ENCODE measurements around the gene MTLN.
"Not testable (repeated sequence)": the region's sequence is repeated elsewhere in the genome, so short reads cannot be mapped to it uniquely, and the experiment has no call there.

Gene MTLN, protein sequence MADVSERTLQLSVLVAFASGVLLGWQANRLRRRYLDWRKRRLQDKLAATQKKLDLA

DNA sequence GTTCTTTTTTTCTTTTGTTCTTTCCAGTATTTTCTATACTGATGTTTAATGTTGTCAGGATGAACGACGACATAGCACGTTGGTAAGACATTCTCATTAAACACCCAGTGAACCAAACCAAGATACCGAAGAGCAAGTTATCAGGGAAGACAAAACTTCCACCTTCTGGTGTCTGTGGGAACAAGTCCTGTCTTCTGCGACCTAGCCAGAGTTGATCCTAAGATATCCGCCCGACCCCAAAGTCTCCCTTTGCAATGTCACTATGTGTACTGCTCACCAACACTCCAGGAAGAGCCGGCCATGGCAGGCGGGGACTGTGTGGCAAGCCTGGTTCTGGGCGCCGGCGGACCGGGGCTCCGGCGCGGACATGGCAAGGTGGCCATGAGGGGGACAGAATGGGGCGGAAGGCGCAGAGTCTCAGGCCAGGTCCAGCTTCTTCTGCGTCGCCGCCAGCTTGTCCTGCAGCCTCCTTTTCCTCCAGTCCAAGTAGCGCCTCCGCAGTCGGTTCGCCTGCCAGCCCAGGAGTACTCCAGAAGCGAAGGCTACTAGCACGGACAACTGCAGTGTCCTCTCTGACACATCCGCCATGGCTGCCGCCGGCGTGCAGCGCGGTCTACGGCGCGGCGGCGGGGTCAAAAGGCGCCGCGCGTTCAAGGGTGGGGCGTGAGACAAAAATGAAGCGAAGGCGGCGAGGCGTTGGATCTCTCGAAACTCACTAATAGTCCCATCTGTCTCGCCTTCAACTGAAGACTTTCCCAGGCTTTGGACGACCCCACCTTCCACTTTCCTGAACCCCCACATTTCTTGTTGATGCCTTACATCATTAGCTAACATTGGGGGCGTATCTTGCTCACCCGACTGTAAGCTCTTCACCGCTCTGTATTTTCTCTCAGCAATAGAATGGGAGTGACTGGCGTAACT, at the start of gene MTLN:
Gene MTLN (minus strand): TSS at position 610 of the 921 bp plus-strand sequence. CDS start 22 bp downstream, at position 588.
- peak; percentile 68 for DNase-seq

DNA sequence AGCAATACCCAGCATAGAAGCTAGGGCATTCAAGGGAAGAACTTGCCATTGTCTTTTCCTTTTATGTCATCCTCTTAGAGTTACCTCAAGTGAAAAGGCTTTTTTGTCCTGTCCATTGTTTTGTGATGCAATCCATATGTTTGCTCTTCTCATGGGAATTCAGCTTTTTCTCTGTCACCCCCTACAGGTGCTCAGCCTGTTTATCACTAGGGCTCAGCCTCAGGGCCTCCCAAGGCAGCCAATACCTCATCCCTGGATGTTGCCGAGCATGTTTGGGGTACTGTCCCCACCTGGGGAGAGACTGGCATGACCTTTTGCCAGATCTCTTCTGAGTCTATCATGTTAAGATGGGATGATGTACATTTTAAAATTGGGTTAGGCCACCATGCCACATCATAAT, 49.6 kb upstream of the MTLN start:
- DNase-seq, result not testable (repeated sequence)

DNA sequence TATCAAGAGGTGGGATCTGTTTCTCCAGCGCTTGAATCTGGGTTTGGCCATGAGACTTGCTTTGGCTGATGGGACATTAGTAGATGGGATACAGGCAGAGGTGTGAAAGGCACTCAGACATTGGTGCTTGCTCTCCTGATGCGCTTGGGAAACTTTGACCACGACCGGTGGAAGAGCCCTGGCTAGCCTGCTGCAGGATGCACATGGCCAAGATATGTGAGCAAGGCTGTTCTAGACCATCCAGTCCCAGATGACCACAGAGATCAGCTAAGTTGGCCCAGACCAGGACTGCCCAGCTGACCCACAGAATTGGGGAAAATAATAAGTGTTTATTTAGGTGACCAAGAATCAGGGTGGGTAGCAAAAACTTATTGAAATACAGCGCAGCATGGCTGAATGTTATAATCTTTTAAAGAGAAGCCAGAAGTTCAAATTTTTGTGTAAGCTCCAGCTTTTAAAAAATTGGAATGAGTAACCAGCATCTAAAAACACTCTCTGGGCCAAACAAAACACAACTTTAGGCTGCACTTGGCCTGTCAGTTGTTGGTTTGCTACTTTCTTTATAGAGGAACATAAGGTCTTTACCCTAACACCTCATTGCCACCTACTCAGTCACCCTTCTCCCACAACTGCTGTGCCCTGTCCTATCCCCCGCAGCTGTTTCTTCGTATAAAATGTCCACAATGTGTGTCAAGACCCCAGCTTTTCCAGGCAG, 35.9 kb upstream of the MTLN start:
- DNase-seq, result not testable (repeated sequence)

DNA sequence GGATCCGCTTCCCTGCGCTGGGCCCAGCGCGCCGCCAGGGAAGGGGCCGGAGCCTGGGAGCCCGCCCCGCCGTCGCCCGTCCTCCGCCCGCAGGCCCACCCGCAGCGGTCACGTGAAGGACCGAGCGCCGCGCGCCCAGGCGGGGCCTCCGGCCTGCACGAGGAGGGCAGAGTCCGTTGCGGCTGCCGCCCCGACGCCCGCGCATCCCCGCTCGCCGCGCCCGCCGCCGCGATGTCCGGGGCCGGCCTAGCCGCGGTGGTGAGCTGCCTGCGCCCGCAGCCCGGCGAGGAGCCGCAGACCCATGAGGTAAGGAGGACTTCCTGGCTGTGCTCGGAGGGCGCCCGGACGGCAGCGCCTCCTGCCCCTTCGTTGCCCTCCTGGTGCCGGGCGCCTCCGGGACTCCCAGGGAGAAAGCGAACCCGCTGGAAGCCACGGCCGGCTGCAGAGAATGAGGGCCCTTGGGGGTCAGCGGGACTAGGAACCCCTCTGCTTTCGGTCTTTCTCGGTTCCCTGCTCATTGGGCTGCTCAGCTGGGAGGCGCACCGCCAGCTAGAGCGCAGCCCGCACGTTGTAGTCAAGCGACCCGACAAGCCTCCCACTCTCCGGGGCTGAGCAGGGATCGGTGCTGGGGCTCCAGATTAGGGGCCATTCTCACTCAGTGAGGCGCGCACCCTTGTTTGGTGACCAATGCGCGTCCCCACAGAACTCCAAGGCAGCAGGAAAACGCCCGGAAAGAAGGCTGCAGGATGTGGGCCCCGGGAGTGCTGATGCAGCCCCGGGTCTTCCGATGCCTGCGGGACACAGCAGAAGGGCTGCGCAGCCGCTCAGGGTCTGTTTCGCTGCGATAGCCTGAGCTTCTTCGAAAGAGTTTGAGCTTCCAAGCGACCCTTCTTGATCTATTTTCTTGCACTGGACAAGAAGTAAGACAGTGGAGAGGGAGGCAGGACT, 33.4 kb upstream of the MTLN start:
- DNase-seq, result not testable (repeated sequence)

DNA sequence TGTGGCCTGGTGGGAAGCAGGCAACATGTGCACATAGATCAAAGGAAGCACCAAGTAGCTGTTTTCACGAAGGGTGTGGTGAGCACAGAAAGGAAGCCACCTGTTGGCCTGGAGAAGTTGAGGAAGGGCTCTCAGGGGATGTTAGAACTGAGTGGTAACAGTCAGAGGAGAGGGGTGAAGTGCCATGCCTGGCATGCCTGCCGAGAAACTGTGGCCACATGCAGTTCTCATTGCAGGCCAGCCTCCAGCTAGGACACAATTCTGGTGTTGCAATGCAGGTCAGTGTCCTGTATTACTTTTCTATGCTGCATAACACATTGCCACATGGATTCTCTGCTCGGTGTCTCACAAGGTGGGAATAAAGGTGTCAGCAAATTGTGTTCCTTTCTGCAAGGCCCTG, 30.9 kb upstream of the MTLN start:
- not testable (repeated sequence) for DNase-seq

DNA sequence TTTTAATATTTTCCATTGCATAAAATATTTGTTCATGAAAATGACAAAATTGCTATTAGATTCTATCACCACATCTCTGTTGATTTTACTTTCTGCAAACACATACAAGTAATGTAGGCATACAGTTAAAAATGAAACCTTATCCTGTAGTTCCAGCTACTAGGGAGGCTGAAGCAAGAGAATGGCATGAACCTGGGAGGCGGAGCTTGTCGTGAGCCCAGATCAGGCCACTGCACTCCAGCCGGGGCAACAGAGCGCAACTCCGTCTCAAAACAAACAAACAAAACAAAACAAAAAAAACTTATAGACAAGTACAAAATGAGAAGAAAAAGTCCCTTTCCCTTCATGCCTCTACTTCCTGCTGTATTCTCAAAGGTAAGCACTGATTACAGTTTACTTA, 22.2 kb upstream of the MTLN start:
- not testable (repeated sequence) for DNase-seq

DNA sequence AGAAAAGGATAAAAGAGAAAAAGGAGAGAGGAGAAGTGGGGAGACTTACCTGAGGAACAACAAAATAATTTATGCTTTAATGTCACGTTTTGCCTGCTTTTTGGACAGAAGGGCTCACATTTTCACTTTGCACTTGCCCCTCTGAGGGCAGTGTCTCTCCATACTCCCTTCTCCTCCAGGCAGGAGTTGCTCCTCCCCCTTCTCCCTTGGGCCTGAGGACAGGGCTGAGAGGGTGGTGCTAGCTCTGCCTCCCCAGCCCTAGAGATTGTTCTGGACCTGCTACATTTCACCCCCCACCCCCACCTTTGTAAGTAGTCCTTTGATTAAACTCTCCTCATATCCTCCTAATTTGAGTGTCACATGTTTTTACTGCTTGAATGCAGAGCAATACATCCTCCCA, 17.5 kb upstream of the MTLN start:
- DNase-seq, result not testable (repeated sequence)

DNA sequence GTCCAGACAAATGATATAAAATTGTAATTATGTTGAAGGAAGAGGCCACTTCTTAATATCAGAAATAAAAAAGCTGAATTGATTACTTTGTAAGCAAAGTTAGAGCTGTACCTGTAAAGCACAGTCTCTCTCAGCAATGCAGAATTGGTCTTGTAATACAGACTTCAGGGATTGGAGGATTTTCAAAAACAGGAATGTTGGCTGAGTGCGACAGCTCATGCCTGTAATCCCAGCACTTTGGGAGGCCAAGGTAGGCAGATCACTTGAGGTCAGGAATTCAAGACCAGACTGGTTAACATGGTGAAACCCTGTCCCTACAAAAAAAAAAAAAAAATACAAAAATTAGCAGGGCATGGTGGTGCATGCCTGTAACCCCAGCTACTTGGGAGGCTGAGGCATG, 10.3 kb upstream of the MTLN start:
- DNase-seq, result not testable (repeated sequence)

DNA sequence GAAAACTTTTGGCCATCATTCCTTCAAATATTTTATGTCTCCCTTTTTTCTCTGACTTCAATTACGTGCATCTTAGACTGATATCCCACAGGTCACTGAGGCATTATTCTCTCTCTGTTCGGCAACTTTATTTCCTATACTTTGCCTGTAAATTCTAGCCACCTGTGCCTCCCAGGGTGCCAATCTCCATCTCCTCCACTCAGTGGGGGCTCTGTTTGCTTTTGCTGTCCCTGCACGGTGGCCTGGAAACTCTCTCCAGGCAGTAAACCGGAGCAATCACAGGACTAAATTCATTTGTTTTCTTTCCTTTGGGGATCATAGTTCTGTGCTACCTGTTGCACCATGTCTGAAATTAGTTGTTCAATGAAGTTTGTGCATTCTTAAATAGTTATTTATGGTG, 9.6 kb upstream of the MTLN start:
- DNase-seq, result no peak

DNA sequence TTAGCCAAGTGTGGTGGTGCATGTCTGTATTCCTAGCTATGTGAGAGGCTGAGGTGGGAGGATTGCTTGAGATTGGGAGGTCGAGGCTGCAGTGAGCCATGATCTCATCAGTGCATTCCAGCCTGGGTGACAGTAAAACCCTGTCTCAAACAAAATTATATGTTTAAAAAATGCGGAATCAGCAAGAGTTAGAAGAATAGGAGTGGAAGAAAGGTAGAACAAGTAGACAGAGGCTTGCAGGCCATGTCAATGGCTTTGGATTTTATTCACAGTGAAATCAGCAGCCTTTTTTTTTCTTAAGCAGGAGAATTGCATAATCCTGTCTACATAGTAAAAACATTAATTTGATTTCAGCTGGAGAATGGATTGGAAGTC, 7.8 kb upstream of the MTLN start:
- no peak for DNase-seq

DNA sequence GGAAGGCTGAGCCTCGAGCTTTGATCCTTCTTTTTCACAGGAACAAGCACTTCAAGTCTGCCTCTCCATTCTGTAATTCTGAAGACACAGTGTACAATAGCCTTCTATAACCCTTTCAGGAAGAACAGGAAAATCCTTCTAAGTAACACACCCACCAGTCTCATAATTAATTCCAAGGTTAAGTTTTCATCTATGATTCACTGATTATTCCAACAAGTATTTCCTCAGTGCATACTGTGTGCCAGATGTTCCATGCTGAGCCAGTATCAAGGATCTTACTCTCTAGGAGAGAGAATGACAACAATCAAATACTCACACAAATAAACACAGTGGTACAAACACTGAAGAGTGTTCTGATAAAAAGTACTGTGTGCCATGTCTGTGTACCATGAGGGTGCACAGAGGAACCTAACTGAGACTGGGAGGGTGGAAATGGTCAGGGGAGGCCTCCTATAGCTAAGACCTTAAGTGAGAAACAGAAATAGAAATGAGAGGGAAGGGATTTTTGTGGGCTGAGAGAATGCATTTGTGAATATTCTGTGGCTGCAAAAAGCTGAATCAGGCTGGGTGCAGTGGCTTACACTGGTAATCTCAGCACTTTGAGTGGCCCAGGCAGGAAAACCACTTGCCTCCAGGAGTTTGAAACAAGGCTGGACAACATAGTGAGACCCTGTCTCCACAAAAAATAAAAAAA, 7.3 kb upstream of the MTLN start:
- DNase-seq, result no peak

DNA sequence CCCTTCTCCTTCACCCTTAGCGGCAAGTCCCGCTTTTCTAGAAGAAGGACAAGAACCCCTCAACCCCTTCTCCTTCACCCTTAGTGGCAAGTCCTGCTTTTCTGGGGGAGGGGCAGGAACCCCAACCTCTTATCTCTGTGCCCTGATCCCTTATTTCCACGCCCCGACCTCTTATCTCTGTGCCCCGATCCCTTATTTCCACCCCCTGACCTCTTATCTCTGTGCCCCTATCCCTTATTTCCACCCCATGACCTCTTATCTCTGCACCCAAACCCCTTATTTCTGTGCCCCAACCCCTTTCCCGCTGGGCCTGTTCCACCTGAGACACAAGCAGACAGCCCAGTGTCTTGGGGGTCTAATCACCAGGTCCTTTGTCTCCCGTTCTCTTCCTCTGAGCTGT, 6.5 kb upstream of the MTLN start:
- DNase-seq, result not testable (repeated sequence)

DNA sequence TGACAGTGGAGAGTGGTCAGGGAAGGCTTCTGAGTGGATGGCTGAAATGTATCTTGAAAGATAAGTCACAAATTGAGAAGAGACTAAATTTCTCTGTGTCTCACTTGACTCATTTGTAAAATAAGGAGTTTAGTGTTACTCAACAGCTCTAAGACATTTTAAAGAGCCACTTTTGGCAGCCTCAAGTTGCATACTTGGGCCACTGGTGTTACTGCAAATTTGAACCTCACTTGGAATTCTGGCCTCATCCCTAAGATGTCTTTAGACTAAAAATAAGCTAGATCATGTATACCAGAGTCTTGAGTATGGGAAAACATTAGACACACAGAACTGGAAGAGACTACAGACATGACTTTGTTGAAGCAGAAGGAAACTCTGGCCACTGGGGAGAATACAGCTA, 4.5 kb upstream of the MTLN start:
- DNase-seq, result no peak

DNA sequence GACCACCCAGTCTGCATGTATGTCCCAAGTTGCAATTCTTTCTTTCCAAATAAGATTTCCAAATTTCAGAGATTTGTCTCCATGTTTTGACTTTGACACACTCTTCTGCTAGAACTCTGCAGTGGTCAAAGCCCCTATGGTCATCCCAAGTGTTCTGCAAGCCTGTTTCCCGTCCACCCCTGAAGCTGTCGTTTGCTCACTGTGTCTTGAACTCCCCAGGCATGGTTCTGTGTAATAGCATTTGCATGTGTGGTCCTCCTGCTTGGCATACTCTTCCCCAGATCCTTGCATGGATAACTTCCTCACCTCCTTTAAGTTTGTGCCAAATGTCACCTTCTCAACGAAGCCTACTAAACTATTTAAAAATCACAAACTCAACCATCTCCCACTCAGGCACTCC, 3.9 kb upstream of the MTLN start:
- no peak for DNase-seq

DNA sequence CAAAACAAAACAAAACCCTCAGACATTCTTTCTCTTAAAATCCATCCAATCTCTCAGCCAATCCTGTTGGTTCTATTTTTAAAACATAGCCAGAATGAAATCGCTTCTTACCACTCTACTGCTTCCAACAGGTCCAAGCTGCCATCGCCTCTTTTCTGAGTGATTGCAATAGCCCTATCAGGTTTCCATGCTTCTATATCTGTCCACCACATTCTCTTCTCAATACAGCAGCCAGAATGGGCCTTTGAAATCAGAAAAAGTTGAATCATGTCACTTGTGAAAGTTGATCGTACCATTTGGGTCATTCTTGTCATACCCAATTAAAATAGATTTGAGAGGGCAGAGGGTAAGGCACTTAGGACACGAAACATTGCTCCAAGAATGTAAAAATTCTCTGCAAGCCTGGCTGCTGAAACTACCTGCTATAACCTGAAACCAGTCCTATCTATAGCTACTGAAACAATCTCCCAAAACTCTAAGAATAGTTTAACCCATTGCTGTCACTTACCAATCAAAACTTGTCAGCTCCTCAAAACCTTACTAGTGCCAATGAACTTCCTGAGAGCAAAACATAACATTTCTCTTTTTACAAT, 3.3 kb upstream of the MTLN start:
- DNase-seq, result no peak

DNA sequence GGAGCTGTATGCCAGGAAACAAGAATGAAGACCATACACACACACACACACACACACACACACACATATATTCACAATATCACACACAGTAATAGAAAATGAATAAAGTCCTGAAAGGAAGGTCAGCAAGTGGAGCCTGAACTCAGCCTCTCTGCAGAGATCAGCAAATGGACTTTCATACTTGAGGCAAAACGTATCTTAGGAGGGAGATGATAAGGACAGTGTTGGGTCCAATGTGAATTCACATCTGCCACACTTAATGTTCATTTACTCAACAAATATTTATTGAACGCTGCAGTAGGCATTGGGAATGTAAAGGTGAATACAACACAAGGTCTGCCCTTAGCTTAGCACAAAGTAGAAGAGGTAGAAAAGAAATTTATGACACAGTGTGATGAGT, 2.7 kb upstream of the MTLN start:
- DNase-seq, result no peak

DNA sequence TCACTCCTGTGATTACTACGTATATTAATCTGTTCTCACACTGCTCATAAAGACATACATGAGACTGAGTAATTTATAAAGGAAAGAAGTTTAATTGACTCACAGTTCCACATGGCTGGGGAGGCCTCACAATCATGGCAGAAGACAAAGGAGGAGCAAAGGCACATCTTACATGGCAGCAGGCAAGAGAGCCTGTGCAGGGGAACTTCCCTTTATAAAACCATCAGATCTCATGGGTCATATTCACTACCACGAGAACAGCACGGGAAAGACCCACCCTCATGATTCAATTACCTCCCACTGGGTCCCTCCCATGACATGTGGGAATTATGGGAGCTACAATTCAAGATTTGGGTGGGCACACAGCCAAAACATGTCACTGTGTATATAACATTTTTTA, 1.2 kb upstream of the MTLN start:
- DNase-seq, result not testable (repeated sequence)

DNA sequence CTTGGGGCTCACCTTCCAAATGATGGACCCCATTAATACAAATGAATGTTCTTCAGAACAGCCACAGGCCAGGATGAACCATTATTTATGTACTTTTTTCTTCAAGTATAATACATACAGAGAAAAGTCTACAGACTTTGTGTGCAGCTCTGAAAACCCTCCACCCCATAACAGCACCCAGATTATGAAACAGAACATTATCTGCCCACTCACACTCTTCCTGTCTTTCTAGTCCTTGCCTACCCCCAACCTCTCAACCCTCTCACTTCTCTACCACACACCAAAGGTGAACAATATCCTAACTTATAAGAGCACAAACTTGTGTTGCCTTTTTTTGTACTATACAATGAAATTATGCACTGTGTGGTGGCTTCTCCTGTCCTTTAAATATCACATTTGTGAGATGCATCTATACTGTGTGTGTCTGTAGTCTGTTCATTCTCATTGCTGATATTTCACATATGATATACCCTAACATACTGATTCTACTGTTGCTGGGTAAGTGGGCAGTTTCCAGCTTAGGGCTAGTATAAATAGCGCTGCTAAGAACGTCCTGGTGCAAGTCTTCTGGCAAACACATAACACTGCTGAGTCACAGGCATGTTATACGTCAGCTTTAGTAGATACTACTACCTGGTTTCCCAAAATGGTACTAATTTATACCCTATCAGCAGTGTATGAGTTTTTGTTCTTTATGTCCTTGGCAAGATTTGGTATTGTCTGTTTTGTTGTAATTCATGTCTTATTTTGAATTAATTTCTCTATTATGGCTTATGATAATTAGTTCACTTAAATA, 6.5 kb downstream of the MTLN start:
- no peak for DNase-seq

DNA sequence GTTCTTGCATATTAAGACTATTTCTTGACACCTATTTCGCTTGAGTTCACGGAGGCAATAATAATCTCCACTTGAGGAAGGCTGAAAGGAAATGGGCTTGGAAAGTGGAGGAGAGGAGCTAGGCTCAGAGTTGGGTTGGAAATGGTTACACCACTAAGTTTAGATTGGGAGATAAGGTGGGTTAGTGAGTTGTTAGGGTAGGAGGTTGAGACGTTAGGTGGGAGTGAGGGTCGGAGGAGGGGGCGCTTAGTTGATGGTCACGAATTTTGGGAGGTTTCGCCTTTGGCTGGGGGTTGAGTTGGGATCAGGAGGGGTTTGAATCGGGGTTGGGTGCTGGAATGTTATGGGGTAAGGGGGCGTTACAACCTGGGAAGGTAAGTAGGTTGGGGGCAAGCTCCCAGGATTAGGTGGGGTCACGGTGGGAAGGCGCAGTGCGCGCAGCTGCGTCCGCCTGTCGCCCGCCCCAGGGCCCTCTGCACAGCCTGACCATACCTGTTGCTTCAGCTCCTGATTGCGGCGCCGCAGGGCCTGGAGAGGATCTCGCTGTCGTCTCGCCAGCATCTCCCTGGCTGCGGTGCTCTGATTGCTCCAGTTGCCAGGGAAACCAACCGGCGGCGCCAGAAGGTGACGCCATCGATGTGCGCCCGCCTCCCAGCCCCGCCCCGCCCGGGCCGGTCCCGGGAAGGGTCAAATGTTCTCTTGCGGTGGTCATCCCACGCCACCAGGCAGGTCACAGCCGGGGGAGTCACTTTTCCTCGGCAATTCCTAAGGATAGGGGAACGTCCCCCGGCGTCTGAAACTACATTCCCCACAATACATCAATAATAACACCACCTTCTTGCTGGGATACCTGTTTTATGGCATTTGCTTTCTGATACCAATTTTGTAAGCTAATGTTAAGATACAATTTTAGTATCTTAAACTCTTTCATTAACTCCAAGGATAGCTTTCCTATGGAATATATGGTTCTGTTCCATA, 7.7 kb downstream of the MTLN start, which contains the start of gene NPHP1:
Gene NPHP1 (minus strand): TSS at position 606 of the 978 bp plus-strand sequence. CDS start 45 bp downstream, at position 561.
- peak; percentile 87 for DNase-seq

DNA sequence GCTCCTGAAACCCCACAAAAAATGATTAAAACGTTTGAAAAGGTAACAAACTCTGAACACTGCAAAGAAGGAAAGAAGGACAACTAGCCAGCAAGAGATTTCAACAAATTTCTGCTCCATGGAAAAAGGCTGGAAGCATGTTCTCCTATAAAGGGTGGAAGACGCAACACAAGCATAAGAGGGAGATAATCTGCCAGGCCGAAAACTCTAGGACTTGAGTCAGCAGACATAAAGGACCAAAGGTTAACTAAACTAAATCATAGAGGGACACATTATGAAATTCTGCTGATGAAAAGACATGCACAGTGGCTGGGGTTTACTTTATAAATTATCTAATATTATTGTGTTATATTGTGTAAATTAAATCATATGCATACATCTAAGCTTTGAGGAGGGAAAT, 14.3 kb downstream of the MTLN start:
- DNase-seq, result no peak

Data from activated CD4-positive, alpha-beta T cell treated with anti-CD3 and anti-CD28 coated beads for 48 hours (primary cell).